ENCODE measurements around the gene LINGO3. TPM values are rescaled to one million over a fixed set of nuclear protein-coding genes. Genes with fewer than 3 reads are reported as not detected.
"Not testable (repeated sequence)": the region's sequence is repeated elsewhere in the genome, so short reads cannot be mapped to it uniquely, and the experiment has no call there.

The LINGO3 gene
- under 1 TPM in 1 of 2 donors, not detected in 1; 0.10 TPM for total RNA-seq
- long read RNA-seq, donor 1 = 0 reads
- long read RNA-seq, donor 2 = 0 reads

- intact Hi-C loops (cut with DNase I) = no loop called here
- DNase-seq (ENCODE audit: low spot score) = no peak
Observed at GRCh38 chr19:2308114-2308556, at the start of gene LINGO3. Gene LINGO3, minus strand, starts transcription at chr19:2308154. Its CDS starts 16,378 bp downstream, at chr19:2291776.

GRCh38 chr19:2356036-2356646 is 48.2 kb upstream of the LINGO3 start:
- no peak for DNase-seq (ENCODE audit: low spot score)
- intact Hi-C loops (cut with DNase I) = no loop called here

GRCh38 chr19:2355168-2356035 is 47.4 kb upstream of the LINGO3 start:
- intact Hi-C loops (cut with DNase I) = no loop called here
- no peak for DNase-seq (ENCODE audit: low spot score)

GRCh38 chr19:2354670-2355069 is 46.7 kb upstream of the LINGO3 start:
- intact Hi-C loops (cut with DNase I) = no loop called here
- DNase-seq (ENCODE audit: low spot score) = no peak

DNA sequence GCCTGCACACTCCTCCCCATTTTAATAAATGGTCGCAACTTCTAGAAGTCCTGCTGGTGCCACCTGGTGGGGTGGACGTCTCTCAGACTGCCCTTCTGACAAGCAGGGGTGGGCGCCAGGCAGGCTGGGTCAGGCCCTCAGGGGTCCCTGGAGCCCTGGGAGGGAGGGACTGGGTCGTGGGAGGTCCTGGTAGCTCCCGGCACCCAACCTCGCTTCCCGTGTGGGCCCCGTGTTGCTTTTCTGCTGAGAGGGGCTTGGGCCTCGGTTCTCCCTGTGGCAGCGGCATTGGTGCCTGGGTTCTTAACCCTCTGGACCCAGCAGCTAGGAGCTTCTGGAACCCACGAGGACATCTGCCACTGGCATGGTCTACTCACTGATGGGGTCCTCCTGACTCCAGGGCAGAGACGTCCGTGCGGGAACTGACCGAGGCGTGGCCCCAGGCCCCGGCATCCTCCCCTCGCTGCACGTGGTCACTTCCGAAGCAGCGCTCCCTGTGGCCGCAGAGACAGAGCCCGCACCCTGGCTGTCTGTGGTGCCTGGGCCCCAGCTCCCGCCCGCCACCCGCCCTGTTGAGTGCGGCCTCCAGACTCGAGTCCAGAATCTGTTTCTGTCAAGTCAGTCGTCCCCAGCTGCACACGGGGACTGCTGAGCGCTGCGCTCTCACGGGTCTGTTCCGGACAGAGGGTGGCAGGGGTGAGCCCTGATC is 46.1 kb upstream of the LINGO3 start:
- no peak for DNase-seq (ENCODE audit: low spot score)
- intact Hi-C loops (cut with DNase I) = no loop called here

DNA sequence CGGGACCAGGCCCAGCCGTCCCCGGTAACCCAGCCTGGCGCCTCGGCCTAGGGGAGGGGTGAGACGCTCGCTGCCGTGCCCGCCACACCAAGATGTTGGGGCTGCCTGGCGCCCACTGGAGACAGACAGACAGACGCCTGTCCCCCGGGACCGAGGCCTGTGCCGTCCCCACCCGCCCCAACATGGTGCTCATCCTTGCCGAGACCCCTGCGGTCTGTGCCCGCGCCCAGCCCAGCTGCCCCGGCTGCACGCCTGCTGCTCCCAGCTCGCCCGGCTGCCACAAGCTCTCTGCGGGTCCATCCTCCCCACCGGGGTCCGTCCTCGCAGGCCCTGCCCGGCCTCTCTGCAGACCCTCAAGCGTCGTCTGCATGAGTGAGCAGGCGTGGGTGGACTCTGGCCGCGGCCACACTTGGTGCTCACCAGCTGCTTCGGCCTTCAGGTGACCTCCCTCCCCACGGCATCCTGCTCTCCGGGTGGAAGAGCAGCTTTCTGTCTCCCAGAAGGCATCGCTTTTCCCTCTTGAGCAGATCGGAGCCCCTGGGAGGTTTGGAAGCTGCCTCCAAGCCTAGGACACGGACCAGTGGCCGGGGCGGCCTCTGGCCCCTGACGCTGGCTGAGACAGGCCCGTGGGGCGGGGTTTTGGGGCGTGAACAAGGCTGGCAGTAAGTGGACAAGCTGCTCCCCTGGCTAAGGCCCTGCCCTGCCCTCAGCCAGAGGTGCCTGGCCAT is 45.4 kb upstream of the LINGO3 start:
- no peak for DNase-seq (ENCODE audit: low spot score)

GRCh38 chr19:2352121-2352520 is 44.2 kb upstream of the LINGO3 start:
- no peak for DNase-seq (ENCODE audit: low spot score)
- intact Hi-C loops (cut with DNase I) = no loop called here

More for the DNA sequence above, 45.4 kb upstream of the LINGO3 start:
- intact Hi-C loops (cut with DNase I) = no loop called here

GRCh38 chr19:2351591-2351990 is 43.6 kb upstream of the LINGO3 start:
- no peak for DNase-seq (ENCODE audit: low spot score)
- intact Hi-C loops (cut with DNase I) = no loop called here

DNA sequence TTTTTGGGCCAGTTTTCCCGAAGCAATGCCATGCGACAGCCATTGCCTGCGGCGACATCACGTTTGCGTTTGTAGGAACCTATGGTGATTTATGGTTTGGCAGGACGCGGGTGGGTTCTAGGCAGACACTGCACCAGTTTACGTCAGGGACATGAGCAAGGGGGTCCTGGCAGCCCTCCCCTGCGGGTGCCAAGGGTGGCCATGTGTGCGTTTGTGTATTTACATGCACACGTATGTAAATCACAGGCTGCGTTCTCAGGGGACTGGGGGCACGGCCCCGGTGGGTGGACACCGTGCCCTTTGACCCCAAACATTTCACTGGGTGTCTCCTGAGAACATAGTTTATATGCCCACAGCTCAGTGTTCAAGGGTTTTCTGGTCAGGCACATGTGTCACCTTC is 42.7 kb upstream of the LINGO3 start:
- no peak for DNase-seq (ENCODE audit: low spot score)
- intact Hi-C loops (cut with DNase I) = no loop called here

GRCh38 chr19:2349818-2350217 is 41.9 kb upstream of the LINGO3 start:
- intact Hi-C loops (cut with DNase I) = not testable (repeated sequence)

GRCh38 chr19:2345794-2346663 is 38.1 kb upstream of the LINGO3 start:
- intact Hi-C loops (cut with DNase I) = no loop called here
- DNase-seq (ENCODE audit: low spot score) = no peak

More at GRCh38 chr19:2349818-2350217, 41.9 kb upstream of the LINGO3 start:
- not testable (repeated sequence) for DNase-seq (ENCODE audit: low spot score)

- intact Hi-C loops (cut with DNase I) = no loop called here
- DNase-seq (ENCODE audit: low spot score) = no peak
Observed at GRCh38 chr19:2345076-2345475, 37.1 kb upstream of the LINGO3 start.

DNA sequence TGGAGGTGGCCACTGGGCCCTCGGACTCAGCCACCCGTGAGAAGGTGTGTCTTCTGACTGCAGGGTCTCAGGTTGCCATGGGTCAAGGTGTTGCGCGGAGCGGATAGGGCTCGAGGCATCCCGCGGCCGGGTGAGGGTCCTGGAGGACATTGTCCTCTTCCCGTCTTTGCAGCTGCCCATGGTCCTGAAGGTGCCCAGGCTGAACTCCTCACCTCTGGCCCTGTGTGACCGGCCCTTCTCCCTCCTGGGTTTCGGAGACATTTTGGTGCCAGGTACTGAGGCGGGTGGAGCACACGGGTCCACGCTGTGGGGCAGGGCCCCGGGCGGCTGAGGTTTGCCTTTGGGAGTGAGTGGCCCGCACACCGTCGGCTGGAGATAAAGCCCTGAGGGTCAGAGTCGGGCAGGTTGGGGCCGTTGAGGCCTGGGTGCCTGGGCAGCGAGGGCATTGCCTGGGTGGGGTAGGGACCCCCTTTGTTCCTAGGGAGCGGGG is 36.5 kb upstream of the LINGO3 start:
- intact Hi-C loops (cut with DNase I) = no loop called here
- no peak for DNase-seq (ENCODE audit: low spot score)

DNA sequence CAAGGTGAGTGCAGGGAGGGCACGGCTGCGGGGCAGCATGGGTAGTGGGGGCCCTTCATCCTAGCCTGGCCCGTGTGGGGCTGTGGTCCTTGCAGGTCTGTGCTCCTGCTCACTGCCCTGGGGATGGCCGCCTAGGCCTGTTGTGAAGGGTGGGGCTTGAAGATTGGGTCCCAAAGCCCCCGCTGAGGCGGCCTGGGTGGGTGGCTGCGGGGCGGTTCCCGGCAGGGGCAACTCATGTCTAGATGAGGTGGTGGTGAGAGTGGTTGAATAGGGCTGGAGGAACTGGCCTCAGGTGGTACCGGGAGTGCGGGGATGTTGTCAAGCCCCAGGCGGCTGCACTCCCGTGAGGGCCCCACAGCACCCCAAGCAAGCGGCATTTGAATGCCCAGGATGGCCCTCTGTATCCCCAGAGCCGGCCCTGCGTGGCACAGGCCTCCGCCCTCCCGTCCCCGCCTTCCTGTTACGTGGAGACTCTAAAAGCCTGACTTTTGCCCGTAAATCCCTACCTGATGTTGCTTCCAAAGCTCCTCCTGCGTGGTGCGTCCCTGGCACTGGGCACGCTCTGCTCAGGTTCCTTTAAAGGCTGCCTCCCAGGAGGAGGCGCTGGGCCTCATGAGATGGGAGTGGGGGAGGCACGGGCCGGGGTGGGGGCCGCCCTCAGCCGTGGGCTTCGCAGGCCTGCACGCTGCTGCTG is 35.5 kb upstream of the LINGO3 start:
- no peak for DNase-seq (ENCODE audit: low spot score)
- intact Hi-C loops (cut with DNase I) = no loop called here

DNA sequence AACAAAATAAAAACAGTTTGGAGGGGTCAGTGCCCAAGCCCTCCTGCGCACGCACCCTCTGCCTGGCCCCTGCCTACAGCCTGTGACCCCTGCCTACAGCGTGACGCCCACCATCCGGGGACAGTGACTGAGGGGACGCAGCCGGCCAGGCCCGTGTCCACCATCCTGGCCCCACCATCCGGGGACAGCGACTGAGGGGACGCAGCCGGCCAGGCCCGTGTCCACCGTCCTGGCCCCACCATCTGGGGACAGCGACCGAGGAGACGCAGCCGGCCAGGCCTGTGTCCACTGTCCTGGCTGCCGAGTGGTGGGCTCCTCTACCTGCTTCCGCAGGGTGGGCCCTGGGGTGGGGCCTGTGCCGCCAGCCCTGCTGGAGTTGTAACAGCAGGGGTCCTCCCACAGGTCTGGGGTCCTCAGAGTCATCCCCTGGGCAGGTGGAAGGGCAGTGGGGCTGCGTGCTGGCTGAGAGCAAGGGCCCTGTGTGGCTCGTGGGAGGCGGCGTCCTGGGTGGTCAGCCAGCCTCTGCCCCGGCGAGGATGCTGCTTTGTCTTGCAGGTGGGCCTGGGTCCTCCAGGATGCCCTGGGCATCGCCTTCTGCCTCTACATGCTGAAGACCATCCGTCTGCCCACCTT is 34.8 kb upstream of the LINGO3 start:
- intact Hi-C loops (cut with DNase I) = no loop called here

GRCh38 chr19:2341982-2342381 is 34.0 kb upstream of the LINGO3 start:
- DNase-seq (ENCODE audit: low spot score) = no peak

More for the DNA sequence above, 34.8 kb upstream of the LINGO3 start:
- DNase-seq (ENCODE audit: low spot score) = no peak

GRCh38 chr19:2341244-2341751 is 33.3 kb upstream of the LINGO3 start:
- intact Hi-C loops (cut with DNase I) = no loop called here

More at GRCh38 chr19:2341982-2342381, 34.0 kb upstream of the LINGO3 start:
- intact Hi-C loops (cut with DNase I) = no loop called here

More at GRCh38 chr19:2341244-2341751, 33.3 kb upstream of the LINGO3 start:
- DNase-seq (ENCODE audit: low spot score) = no peak

Measured in posterior vena cava (tissue), 2 donors.